Fibroblast of lung (primary cell): Measurements from ENCODE around the gene ZNF2. TPM values are rescaled to one million over a fixed set of nuclear protein-coding genes. Genes with fewer than 3 reads are reported as not detected.

Source experiments
- DNase-seq, 2 donors: peaks; one replicate each; pipeline versions ENCODE4 v3.0.0 to v3.0.0-alpha.2; 2010; ENCODE audit warnings: low read depth in 2 of 2
- H2AFZ ChIP-seq: 2 replicates; pipeline ENCODE4 v1.5.1; 2012; ENCODE audit warnings: low read length, control low read depth, inconsistent platforms
- H3K27ac ChIP-seq: 2 replicates; pipeline ENCODE4 v1.5.1; 2011; ENCODE audit warnings: low read length, control low read depth; ENCODE audit not compliant: insufficient read depth
- H3K27me3 ChIP-seq: 2 replicates; pipeline ENCODE4 v1.5.1; 2011; ENCODE audit warnings: mild to moderate bottlenecking, low read length; ENCODE audit not compliant: control insufficient read depth, insufficient read depth
- H3K36me3 ChIP-seq: 2 replicates; pipeline ENCODE4 v1.5.1; 2011; ENCODE audit warnings: low read length; ENCODE audit not compliant: control insufficient read depth, insufficient read depth
- H3K4me1 ChIP-seq: 2 replicates; pipeline ENCODE4 v1.5.1; 2011; ENCODE audit warnings: low read length; ENCODE audit not compliant: control insufficient read depth, insufficient read depth; ENCODE audit errors: extremely low read depth
- H3K4me2 ChIP-seq: 2 replicates; pipeline ENCODE4 v1.5.1; 2011; ENCODE audit warnings: low read length, control low read depth; ENCODE audit not compliant: insufficient read depth; ENCODE audit errors: extremely low read depth
- H3K4me3 ChIP-seq, 4 experiments: fragments of 200-600 bp in 1 of 4; sonication (generic) in 1 of 4; replicated peaks in 1 of 4; 2 replicates each; pipeline ENCODE4 v1.5.1; 2011 to 2016; ENCODE audit warnings: low read length in 4 of 4, low read depth in 3 of 4, mild to moderate bottlenecking in 3 of 4, control low read depth in 2 of 4, inconsistent platforms in 1 of 4, mixed read lengths in 1 of 4; ENCODE audit not compliant: insufficient read depth in 1 of 4; ENCODE audit errors: control extremely low read depth in 1 of 4
- H3K79me2 ChIP-seq: 2 replicates; pipeline ENCODE4 v1.5.1; 2012; ENCODE audit warnings: mild to moderate bottlenecking, low read length, inconsistent platforms; ENCODE audit not compliant: control insufficient read depth, insufficient read depth
- H3K9ac ChIP-seq: 2 replicates; pipeline ENCODE4 v1.5.1; 2011; ENCODE audit warnings: mild to moderate bottlenecking, low read length, control low read depth; ENCODE audit not compliant: insufficient read depth
- H3K9me3 ChIP-seq: 2 replicates; pipeline ENCODE4 v1.5.1; 2012; ENCODE audit warnings: low read depth, low read length; ENCODE audit not compliant: control insufficient read depth, insufficient read depth
- H4K20me1 ChIP-seq: 2 replicates; pipeline ENCODE4 v1.5.1; 2011; ENCODE audit warnings: low read length; ENCODE audit not compliant: control insufficient read depth, insufficient read depth; ENCODE audit errors: extremely low read depth
- CTCF ChIP-seq, 2 donors: IDR thresholded peaks in 1 of 2; conservative IDR thresholded peaks in 1 of 2; 1 replicate in 1 of 2; 2 replicates in 1 of 2; pipeline ENCODE4 v1.5.1; 2011 to 2012; ENCODE audit warnings: low read length in 2 of 2, control low read depth in 1 of 2, inconsistent platforms in 1 of 2, low read depth in 1 of 2, mild to moderate bottlenecking in 1 of 2
- EZH2 ChIP-seq: IDR thresholded peaks from 2 replicates; pipeline ENCODE4 v1.5.1; 2012; ENCODE audit warnings: low read length, control low read depth, mild to moderate bottlenecking; ENCODE audit errors: missing control alignments
- polyA plus RNA-seq, 2 donors: library from polyadenylated mRNA; depleted of rRNA in 1 of 2; stranded (reverse) in 1 of 2; unstranded in 1 of 2; fragments of >200 nt; gene quantifications; 2 replicates each; pipeline ENCODE4 v1.2.1, GENCODE V29; 2011 to 2012; ENCODE audit warnings: missing spikeins in 1 of 2
- total RNA-seq: library from RNA; depleted of rRNA; stranded (reverse); fragments of >200 nt; gene quantifications from 2 replicates; pipeline ENCODE4 v1.2.1, GENCODE V29; 2014

ZNF2 gene
- total and polyA plus RNA-seq, 2 donors (not counting 1 experiment from before 2014, with no cell fraction given): 5.0 to 11.7 TPM

DNA sequence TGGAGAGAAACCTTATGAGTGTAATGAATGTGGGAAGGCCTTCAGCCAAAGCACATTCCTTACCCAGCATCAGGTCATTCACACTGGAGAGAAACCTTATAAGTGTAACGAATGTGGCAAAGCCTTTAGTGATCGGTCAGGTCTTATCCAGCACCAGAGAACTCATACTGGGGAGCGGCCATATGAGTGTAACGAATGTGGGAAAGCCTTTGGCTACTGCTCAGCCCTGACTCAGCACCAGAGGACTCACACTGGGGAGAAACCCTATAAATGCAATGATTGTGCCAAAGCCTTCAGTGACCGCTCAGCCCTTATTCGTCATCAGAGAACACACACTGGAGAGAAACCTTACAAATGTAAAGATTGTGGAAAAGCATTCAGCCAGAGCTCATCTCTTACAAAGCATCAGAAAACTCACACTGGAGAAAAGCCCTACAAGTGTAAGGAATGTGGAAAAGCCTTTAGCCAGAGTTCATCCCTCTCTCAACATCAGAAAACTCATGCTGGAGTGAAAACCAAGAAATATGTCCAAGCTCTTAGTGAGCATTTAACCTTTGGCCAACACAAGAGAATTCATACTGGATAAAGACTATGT lies 49.5 kb downstream of the ZNF2 start:
- no peaks in the 10 kb centered on the region for H4K20me1 ChIP-seq
- peak in 1 of 2 donors; percentile 5 for DNase-seq
- no peak overlapping the region for H2AFZ ChIP-seq
- H3K4me1 ChIP-seq: no peaks in the 10 kb centered on the region
- no peak overlapping the region for H3K9ac ChIP-seq
- H3K36me3 ChIP-seq: no peaks in the 10 kb centered on the region
- no peak overlapping the region for H3K27ac ChIP-seq
- H3K79me2 ChIP-seq: no peaks in the 10 kb centered on the region
- H3K9me3 ChIP-seq: no peaks in the 10 kb centered on the region
- H3K4me2 ChIP-seq: no peak overlapping the region
- no peaks in the 10 kb centered on the region for H3K27me3 ChIP-seq
- no peak overlapping the region for H3K4me3 ChIP-seq
- TF ChIP-seq CTCF (conservative IDR thresholded peaks at IDR 0.05 in 1 of 2, IDR thresholded peaks at IDR 0.05 in 1 of 2; ENCODE audit: low read depth in 1 of 2, low read length in 2 of 2) (no peak), EZH2 (no peak)

GRCh38 chr2:95220449-95220848 lies 54.8 kb downstream of the ZNF2 start:
- H3K4me1 ChIP-seq: no peaks in the 10 kb centered on the region
- TF ChIP-seq EZH2: no peak
- TF ChIP-seq CTCF (conservative IDR thresholded peaks at IDR 0.05 in 1 of 2, IDR thresholded peaks at IDR 0.05 in 1 of 2; ENCODE audit: low read depth in 1 of 2, low read length in 2 of 2): no peak
- no peak overlapping the region for H3K4me2 ChIP-seq
- no peak overlapping the region for H3K9ac ChIP-seq
- no peaks in the 10 kb centered on the region for H3K36me3 ChIP-seq
- no peak overlapping the region for H3K4me3 ChIP-seq
- H3K27me3 ChIP-seq: no peaks in the 10 kb centered on the region
- H2AFZ ChIP-seq: no peak overlapping the region
- H3K79me2 ChIP-seq: no peaks in the 10 kb centered on the region
- no peak for DNase-seq
- H4K20me1 ChIP-seq: no peaks in the 10 kb centered on the region
- no peak overlapping the region for H3K27ac ChIP-seq
- H3K9me3 ChIP-seq: no peaks in the 10 kb centered on the region

DNA sequence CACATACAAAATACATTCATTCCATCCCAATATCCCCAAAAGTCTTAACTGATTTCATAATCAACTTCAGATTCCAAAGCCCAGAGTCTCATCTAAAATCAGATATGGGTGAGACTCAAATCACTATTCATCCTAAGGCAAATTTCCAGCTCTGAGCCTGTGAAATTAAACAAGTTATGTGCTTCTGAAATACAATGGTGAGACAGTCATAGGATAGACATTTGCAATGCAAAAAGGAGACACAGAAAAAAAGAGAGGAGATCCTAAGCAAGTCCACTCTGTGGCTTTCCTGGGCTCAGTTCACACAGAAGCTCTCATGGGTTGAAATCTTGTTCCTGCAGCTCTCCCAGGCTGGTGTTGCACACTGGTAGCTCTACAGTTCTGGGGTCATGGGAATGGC lies 60.0 kb downstream of the ZNF2 start:
- Histone ChIP-seq H3K4me2 (no peak overlapping the region), H3K27me3 (no peaks in the 10 kb centered on the region), H3K79me2 (no peaks in the 10 kb centered on the region), H3K36me3 (no peaks in the 10 kb centered on the region), H2AFZ (no peak overlapping the region), H3K9ac (no peak overlapping the region), H3K4me1 (no peaks in the 10 kb centered on the region), H3K27ac (no peak overlapping the region), H3K9me3 (no peaks in the 10 kb centered on the region), H3K4me3 (no peak overlapping the region), H4K20me1 (no peaks in the 10 kb centered on the region)
- TF ChIP-seq EZH2: no peak
- no peak for TF ChIP-seq CTCF (conservative IDR thresholded peaks at IDR 0.05 in 1 of 2, IDR thresholded peaks at IDR 0.05 in 1 of 2; ENCODE audit: low read depth in 1 of 2, low read length in 2 of 2)
- peak in 1 of 2 donors; percentile 25 for DNase-seq
